ENCODE data around the gene P2RX3.
"Not testable (repeated sequence)": the region's sequence is repeated elsewhere in the genome, so short reads cannot be mapped to it uniquely, and the experiment has no call there.

P2RX3 gene

DNA sequence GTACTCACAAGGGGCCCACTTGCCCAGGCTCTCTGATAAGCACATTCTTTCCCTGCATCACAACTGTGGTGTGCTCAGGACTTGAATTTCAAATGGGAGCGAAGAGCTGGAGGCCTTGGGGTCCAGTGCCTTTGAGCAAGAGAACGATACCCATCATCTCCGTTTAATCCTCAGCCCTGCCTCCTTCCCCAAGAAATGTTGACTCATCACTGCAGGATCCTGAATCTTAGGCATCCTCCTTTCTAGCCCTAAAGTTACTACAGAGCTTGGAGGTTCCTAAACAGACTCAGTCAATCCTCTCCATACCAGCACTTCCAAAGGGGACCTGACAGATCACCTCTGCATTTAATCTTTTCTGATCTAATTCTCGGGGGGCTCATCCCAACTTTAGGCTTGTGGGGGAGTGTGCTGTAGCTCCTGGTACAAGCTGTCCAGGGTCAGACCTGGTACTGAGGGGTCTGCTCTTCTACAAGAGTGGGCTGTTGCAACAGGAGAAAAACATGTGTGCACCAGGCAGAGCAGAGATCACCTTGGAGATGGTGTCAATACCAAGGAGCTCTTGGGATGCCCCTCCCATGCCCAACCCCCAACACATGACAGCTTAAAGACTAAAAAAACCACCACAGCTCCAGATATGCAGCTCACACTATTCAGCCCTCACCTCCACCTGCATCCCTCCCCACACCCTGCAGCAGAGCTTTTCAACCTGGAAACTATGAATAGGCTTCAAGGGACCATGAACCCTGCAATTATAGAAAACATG, 56.2 kb downstream of the P2RX3 start:
- DNase-seq (ENCODE audit: low read depth in 1 of 2, low spot score in 1 of 2), result no peak

DNA sequence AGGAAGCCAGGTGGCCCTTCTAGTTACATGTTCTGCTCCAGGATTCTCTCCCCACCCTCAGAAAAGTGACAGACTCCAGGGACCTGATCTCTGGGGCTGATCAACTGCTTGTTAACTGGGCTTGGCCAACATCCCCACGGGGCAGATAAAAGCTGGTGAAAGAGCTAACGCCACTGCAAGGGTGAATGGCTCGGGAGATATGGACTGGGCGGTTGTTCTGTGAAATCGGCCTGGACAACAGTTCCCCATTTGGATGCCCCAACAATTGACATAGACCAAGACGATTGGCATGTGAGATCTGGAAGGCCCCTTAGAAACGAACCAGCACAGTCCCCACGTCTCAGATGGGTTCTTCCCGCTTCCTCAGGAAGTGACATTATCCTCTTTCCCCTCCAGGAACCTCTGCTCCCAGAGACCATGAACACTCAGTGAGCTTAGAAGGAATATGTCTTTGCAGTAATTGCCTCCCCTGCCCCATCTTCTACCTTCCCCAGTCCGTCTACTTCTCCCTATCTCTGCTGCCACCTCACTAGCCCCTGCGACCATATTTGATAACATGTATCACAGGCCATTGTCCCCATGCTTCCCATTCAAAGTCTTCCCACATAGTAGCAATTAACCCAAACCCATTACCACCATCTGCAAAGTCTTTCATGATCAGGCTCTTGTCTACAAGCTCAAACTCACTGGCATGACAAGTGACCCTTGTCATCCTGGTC, 57.9 kb downstream of the P2RX3 start:
- DNase-seq (ENCODE audit: low read depth in 1 of 2, low spot score in 1 of 2), result no peak

DNA sequence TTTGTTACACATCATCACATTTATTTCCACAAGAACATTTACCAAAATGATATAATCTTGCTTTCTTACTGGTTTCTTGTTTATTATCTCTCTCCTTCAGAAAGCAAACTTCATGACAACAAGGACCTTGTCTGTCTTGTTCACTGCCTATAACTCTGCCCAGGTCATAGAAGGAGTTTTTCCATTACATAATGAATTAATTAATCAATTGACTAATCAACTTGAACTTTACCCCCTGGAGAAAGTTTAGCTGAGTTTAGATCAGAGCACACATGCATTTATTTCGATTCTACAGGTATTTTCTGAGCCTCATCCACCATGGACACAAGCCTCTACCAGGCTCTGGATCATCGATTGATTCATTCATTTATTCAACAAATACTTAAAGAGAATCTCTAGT, 58.6 kb downstream of the P2RX3 start:
- no peak for DNase-seq (ENCODE audit: low read depth in 1 of 2, low spot score in 1 of 2)

DNA sequence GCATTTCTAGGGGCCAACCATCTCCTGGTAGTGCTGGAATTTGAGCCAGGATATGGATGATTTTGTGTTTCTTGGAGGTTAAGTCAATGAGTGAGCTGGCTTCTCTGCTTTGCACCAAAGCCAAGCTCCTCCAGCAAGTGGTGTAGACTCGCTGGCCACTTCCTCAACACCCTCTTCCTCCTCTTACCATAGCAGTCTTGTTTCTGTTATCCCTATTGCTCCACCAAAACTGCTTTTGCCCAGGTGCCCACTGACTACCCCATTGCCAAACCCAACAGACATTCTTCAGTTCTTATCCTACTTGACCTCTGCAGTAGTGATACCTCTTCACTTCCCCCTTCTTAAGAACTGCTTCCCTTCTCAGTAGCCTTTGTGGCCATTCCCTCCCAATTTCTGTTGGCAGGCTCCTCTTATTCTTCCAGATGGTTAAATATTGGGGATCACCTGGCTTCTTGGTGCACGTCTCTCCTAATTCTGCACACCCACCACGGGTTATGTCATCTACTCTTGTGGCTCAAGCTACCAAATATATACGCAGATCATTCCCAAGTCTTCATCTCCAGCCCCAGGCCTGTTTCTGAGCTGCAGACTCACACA, 59.3 kb downstream of the P2RX3 start:
- no peak for DNase-seq (ENCODE audit: low read depth in 1 of 2, low spot score in 1 of 2)

DNA sequence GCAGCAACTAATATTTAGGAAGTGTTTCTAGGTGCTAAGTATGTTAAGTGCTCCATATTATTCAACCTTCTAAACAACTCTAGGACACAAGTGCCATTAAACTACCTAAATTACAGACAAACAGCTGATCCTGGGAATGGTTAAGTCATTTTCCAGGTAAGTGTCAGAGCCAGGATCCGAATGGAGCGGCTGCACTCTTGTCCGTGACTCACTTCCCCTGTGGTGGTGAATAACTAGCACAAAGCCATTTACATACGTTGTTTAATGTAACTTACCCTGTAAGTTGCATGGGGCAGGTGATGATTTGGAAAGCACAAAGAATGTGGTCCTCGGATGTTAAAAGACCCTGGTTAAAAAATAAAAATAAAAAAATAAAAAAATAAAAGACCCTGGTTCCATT, 61.1 kb downstream of the P2RX3 start:
- DNase-seq (ENCODE audit: low read depth in 1 of 2, low spot score in 1 of 2), result no peak

DNA sequence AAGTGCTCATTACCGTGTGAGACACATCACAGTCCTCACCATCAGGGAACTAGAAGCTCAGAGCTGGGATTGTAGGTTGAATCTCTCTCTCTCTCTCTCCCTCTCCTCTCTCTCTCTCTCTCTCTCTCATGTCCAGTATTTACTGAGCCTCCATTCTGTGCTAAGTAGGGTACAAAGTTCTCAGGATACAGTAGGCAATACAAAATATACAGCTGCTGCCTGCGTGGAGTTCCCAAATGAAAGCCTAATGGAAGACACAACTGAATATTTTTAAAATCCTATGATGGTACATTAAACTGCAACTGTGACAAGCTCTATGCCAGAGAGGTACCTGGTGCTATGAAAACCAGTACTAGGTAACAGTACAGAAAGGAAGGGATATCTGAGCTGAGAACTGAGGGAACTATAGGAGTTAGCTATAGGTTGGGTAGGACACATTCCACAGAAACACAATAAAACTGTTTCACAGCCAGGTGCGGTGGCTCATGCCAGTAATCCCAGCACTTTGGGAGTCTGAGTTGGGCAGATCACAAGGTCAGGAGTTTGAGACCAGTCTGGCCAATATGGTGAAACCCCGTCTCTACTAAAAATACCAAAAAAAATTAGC, 61.9 kb downstream of the P2RX3 start:
- DNase-seq (ENCODE audit: low read depth in 1 of 2, low spot score in 1 of 2), result no peak

DNA sequence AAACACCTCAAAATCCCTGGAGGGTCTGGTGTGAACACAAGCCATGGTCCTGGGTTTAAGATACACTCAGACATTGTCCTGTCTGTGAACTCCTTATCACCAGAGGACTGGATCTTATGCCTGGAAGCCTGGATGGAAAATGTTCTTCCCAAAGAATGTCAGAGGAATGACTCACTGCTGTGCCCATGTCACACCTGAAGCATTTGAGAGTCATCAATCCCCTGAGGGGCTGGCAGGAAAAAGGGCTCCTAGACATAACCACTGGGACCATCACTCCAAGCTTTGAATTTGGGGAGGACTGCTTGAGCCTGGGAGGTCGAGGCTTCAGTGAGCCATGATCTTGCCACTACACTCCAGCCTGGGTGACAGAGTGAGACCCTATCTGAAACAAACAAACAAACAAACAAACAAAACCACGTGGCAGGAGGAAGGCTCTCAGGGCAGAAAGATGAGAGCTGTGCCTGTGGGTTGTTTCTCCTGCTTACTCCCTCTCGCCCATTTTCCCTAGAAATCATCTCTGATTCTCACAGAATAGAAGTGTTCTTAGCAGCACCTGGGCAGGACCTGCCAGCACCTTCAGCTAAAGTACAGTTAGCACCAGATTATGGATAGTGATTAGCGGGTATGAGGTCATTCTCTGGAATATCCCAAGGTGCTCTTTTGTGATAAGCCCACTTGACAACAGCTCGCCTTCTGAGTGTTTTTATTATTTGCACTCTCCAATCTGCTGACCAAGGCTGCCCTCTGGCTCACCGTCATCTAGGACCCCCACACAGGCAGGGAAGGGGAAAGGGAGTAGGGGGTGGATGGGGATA, 64.2 kb downstream of the P2RX3 start:
- DNase-seq (ENCODE audit: low read depth in 1 of 2, low spot score in 1 of 2), result no peak

DNA sequence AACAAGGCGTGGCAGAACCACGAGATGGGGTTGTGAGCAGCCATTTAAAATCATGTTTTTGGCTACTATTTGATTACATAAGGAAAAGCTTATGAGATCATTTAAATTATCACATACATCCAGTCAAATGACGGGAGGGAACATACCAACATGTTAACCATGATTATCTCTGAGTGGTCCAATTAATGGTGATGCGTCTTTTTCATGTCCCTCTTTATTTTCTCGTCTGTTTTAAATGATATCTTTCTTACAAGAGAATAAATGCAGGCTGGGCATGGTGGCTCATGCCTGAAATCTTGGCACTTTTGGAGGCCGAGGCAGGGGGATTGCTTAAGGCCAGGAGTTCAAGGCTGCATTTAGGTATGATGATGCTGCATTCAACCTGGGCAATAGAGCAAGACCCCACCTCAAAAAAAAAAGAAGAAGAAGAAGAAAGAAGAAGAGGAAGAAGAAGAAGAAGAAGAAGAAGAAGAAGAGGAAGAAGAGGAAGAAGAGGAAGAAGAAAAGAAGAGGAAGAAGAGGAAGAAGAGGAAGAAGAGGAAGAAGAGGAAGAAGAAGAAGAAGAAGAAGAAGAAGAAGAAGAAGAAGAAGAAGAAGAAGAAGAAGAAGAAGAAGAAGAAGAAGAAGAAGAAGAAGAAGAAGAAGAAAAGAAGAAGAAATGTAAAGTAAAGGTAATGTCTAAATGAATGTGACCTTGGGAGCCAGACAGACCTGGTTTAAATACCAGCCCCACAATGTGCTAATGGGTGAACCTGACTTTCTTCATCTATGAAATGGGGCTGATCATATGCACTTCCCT, 65.0 kb downstream of the P2RX3 start:
- DNase-seq (ENCODE audit: low read depth in 1 of 2, low spot score in 1 of 2), result not testable (repeated sequence)

DNA sequence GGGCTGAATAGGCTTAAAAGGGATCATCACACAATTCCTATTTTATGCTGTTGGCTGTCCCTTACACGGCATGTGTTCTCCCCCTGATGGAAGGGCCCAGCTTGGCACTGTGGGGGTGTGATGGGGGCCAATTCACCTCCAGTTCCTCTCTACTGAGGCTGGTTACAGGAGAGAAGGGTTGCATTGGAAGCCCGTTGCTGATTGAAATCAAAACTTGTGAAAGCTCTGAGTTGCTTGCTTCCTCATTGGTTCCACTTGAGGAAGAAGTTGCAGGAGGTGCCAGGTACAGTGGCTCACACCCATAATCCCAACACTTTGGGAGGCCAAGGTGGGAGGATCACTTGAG, 65.6 kb downstream of the P2RX3 start:
- no peak for DNase-seq (ENCODE audit: low read depth in 1 of 2, low spot score in 1 of 2)

DNA sequence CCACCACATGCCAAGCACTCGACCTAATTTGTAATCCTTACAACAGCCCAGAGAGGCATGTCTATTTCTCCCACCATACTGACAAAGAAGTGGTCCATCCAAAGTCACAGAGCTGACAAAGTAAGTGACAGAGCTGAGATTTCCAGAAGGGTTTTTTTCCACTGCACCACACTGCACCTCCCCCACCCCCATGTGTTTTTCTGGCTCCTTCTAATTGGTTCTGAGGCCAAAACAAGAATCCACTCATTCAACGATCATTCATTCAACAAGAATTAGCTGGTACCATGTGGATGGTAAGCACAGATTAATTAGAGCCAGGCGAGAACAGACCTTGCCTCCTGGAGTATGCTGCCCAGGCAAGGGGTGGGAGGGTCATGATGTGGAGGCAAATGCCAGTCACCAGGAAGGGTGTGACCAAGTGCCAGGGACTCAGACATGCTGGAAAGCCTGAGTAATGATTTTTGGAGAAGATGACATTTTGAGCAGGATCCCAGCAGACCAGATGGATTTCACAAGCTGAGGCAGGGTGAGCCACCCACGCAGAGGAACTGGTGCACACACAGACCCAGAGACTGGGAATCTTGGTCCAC, 67.2 kb downstream of the P2RX3 start:
- no peak for DNase-seq (ENCODE audit: low read depth in 1 of 2, low spot score in 1 of 2)

DNA sequence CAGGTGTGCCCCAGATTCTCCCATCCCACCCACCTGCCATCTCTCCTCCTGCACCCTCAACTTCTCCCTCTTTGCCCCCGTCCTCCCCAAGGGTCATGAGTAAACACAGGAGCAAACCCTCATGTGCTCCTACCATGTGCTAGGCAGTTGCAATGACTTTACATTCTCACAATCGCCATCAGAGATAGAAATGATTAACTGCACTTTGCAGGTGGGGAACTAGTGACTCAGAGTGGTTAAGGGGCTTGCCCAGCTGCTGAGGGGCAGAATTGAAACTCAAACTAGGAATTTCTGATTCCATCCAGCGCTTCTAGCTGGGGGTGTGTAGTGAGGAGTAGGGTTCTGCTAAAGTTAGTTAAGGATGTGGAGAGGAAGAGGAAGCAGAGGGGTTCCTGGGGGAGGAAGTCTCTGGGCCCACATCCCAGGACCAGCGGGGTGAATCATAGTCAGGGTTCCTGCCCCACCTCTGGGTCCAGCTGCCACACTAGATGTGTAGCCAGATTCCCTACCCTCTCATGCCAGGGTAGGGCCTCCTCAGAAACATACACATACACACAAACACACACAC, 68.3 kb downstream of the P2RX3 start:
- no peak for DNase-seq (ENCODE audit: low read depth in 1 of 2, low spot score in 1 of 2)

DNA sequence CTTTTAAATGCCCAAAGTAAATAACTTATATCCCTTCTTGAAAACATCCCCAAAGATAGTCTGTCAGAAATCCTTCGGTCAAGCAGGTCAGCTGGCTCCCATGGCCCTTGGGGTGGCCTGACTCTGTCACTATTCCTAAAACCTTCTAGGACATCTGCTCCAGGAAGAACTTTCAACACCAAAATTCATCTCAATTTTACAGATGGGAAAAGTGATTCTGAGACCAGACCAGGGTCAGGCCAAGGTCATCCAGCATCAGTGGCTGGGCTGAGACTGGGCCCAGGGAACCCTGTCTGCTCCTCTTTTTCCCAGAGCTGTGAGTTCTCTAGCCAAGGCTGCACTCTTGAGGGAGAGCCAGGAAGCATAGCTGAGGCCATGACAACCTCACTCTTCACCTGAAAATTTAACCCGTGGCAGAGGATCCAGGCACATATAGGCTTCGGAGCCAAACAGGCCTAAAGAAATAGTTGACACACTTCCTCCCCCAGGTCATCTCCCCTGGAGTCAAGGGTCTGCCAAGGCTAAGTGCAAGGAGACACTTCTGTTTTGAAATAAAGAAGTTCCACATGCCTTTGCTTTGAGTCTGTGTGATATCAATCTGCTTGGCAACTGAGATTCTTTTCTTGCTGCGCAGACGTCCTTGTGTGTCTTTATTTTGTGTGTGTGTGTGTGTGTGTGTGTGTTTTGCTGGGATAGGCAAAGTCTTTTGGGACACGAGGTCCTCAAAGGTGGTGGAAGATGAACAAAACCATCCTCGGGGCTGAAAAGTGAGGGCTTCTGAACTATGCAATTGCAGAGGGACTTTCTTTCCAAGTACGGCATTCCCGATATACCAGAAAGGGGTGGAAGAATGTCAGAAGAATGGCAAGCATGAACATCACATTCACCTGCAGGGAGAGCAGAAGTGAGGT, 69.1 kb downstream of the P2RX3 start:
- DNase-seq (ENCODE audit: low read depth in 1 of 2, low spot score in 1 of 2), result no peak

DNA sequence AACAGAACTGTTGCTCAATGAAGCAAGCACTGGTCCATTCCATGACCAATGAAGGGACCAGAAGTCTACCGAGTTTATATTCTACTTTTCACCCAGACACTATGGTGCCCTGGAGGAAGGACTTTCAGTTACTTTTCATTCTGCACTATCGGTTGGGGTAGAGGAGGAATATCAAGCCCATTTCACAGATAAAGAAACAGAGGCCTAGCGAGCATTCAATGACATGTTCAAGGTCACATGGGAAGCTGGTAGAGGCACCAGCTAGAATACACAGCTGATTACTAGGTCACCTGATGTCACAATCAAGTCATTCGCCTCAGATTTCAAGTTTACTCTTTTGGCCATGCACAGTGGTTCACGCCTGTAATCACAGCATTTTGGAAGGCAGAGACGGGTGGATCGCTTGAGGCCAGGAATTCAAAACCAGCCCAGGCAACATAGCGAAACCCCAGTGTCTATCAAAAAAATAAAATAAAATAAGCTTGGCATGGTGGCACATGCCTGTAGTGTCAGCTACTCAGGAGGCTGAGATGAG, 69.9 kb downstream of the P2RX3 start:
- no peak for DNase-seq (ENCODE audit: low read depth in 1 of 2, low spot score in 1 of 2)

DNA sequence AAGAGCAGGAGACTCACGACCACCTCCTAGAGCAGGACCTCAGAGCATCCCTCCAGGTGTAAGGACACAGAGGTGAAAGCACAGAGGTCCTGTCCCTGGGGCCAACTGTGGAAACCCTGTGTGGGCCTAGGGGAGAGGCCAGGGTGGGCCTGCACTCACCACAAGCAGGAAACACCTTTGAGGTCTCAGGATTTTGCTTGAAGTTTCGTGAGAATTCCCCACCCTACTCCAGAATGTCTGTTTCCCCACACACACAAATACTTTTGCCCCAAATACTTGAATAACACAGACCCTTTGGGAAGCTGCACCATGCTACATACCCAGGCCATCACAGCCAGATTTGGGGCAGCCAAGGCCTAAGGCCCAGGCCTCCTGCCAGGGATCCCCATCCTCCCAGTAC, 70.6 kb downstream of the P2RX3 start:
- no peak for DNase-seq (ENCODE audit: low read depth in 1 of 2, low spot score in 1 of 2)

DNA sequence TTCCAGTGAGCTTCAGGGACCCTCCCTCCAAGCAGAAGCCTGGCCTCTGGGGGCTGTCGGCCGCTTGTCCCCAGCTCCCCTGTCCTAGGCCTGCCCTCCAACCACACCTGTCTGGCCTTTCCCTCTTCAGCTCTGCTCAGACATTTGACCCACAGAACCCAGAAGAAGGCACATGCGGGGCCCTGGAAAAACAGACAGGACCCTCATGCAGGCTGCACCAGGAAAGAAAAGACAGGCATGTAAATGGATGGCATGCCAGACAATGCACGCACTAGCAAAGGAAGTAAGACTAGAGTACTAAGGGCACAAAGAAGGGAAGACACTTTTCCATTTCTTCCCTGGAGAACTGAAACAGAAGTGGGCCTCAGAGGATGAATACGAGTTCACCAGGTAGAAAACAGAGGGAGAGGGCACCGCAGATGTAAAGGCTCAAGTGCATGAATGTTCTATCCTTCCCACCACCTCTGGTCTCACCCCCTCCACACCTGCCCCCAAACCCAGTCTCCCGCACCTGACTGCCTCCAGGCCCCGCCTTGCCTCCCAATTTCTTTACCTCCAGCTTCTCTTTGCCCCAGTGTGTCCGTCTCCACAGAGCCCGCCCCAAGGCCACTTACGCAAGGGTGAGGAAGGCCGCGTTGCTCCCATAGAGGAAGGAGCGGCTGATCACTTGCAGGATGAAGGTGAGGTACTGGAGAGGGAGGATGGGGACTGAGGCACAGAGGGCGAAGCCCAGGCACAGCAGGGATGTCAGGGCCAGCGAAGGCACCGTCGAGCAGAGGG, 71.4 kb downstream of the P2RX3 start:
- no peak for DNase-seq (ENCODE audit: low read depth in 1 of 2, low spot score in 1 of 2)

DNA sequence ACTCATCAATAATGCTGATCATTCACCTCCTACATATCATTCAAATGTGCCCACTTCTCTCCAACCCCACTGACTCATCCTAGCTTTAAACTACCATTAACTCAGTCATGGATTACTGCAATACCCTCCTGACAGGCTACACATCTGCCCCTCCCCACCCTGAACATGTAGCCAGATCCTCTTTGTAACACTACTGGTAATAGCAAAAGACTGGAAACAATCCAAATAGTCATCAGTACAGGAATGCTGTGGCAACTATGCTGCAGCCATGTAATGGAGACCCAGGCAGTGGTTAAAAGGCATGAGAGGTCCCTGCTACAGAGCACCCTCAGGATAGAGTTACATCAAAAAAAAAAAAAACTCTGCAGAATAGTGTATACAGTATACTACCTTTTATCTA, 72.1 kb downstream of the P2RX3 start:
- no peak for DNase-seq (ENCODE audit: low read depth in 1 of 2, low spot score in 1 of 2)

DNA sequence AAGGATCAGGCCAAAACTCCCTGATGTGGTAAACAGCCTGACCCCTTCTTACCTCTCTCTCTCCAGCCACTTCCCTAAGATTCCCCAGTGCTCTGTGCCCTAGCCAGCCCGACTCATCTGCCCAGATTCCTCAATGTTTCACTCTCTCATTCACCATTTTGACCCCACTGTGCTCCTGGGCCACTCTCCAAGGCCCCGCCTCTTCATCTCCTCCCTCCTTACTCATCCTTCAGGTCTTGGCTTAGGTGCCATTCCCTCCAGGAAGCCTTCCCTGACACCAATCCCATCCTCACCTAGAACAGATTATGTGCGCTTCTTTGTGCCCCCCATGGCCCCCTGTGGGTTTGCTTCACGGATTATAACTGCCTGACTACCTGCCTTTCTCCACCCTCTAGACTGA, 75.5 kb downstream of the P2RX3 start:
- no peak for DNase-seq (ENCODE audit: low read depth in 1 of 2, low spot score in 1 of 2)

Measured in activated T-helper 1 cell treated with anti-CD3 and anti-CD28 coated beads, Interleukin-2, amount 50 U/mL, for 16 hours (primary cell).